Measurements from ENCODE around the gene TBC1D32.
"Not testable (repeated sequence)": the region's sequence is repeated elsewhere in the genome, so short reads cannot be mapped to it uniquely, and the experiment has no call there.

TBC1D32 gene

GRCh38 chr6:121330516-121330915 is 3.8 kb downstream of the TBC1D32 start:
- DNase-seq = no peak

- no peak for DNase-seq
Measured at GRCh38 chr6:121321282-121321681, 13.0 kb downstream of the TBC1D32 start.

GRCh38 chr6:121319603-121320002 is 14.7 kb downstream of the TBC1D32 start:
- no peak for DNase-seq

- DNase-seq = peak in 1 of 2 donors; percentile 26
Measured at GRCh38 chr6:121319112-121319553, 15.1 kb downstream of the TBC1D32 start.

GRCh38 chr6:121314381-121315112 is 19.7 kb downstream of the TBC1D32 start:
- no peak for DNase-seq

- not testable (repeated sequence) for DNase-seq
Measured at GRCh38 chr6:121311814-121312213, 22.5 kb downstream of the TBC1D32 start.

GRCh38 chr6:121310495-121310894 is 23.8 kb downstream of the TBC1D32 start:
- DNase-seq = no peak

- no peak for DNase-seq
Measured at GRCh38 chr6:121309768-121310469, 24.4 kb downstream of the TBC1D32 start.

- DNase-seq = peak in 1 of 2 donors; percentile 24
Measured at GRCh38 chr6:121305957-121306607, 28.2 kb downstream of the TBC1D32 start.

GRCh38 chr6:121302882-121303281 is 31.4 kb downstream of the TBC1D32 start:
- no peak for DNase-seq

GRCh38 chr6:121301156-121301555 is 33.1 kb downstream of the TBC1D32 start:
- not testable (repeated sequence) for DNase-seq

GRCh38 chr6:121297694-121298093 is 36.6 kb downstream of the TBC1D32 start:
- no peak for DNase-seq

- no peak for DNase-seq
Measured at GRCh38 chr6:121285041-121285440, 49.2 kb downstream of the TBC1D32 start.

GRCh38 chr6:121274666-121275295 is 59.5 kb downstream of the TBC1D32 start:
- DNase-seq = no peak

- DNase-seq = no peak
Measured at GRCh38 chr6:121263742-121264141, 70.5 kb downstream of the TBC1D32 start.

GRCh38 chr6:121260651-121261102 is 73.6 kb downstream of the TBC1D32 start:
- DNase-seq = no peak

- no peak for DNase-seq
Measured at GRCh38 chr6:121247386-121247785, 86.9 kb downstream of the TBC1D32 start.

GRCh38 chr6:121242386-121242785 is 91.9 kb downstream of the TBC1D32 start:
- no peak for DNase-seq

- DNase-seq = no peak
Measured at GRCh38 chr6:121237859-121238258, 96.4 kb downstream of the TBC1D32 start.

GRCh38 chr6:121236984-121237383 is 97.3 kb downstream of the TBC1D32 start:
- DNase-seq = no peak

GRCh38 chr6:121235386-121235785 is 98.9 kb downstream of the TBC1D32 start:
- no peak for DNase-seq

GRCh38 chr6:121223930-121224329 is 110.3 kb downstream of the TBC1D32 start:
- no peak for DNase-seq

- DNase-seq = no peak
Measured at GRCh38 chr6:121223212-121223611, 111.1 kb downstream of the TBC1D32 start.

All from CD4-positive, alpha-beta T cell treated with Interferon alpha-2 for 1 hour (primary cell).